ENCODE measurements around the gene MYCT1. TPM values are rescaled to one million over a fixed set of nuclear protein-coding genes. Genes with fewer than 3 reads are reported as not detected.
"Not testable (repeated sequence)": the region's sequence is repeated elsewhere in the genome, so short reads cannot be mapped to it uniquely, and the experiment has no call there.

The MYCT1 gene
- total and polyA plus RNA-seq, 3 experiments from 2014 or later = not detected

DNA sequence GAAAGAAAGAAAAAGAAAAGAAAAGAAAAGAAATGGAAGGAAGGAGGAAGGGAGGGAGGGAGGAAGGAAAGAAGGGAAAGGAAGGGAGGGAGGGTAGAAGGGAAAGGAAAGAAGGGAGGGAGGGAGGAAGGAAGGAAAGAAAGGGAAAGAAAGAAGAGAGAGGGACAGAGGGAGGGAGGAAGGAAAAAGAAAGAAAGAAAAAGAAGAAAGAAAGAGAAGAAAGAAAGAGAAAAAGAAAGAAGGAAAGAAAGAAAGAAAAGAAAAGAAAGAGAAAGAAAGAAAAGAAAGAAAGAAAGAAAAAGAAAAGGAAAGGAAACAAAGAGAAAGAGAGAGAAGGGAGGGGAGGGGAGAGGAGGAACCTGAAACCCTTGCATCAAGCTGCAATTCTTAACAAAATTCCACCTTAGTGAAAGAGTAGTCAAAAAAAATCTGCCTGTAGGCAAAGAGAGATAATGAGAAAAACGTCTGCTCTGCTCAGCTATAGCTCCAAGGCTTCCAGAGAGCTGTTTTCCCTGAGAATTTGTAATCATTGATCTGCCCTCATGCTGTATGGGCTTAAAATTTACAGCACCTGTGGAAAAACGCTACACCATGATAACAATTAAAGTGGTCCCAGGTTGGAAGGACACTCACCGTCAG, 16.7 kb upstream of the MYCT1 start:
- Histone ChIP-seq H3K4me1 (ENCODE audit: insufficient read depth, low read length) (no peaks in the 10 kb centered on the region), H3K9me3 (ENCODE audit: low read length) (no peaks in the 10 kb centered on the region), H3K4me3 (ENCODE audit: low read length) (no peak overlapping the region), H3K36me3 (ENCODE audit: insufficient read depth, low read length) (no peaks in the 10 kb centered on the region), H3K27ac (ENCODE audit: low read depth, low read length) (no peak overlapping the region), H3K27me3 (ENCODE audit: insufficient read depth, low read length, poor library complexity, severe bottlenecking) (no peaks in the 10 kb centered on the region)
- ChIA-PET POLR2A (no interaction called here), CTCF (no interaction called here)
- DNase-seq = no peak
- Mint-ChIP-seq H3K4me3 (no peak overlapping the region), H3K4me1 (no peaks in the 10 kb centered on the region), H3K9me3 (no peaks in the 10 kb centered on the region), H3K36me3 (no peaks in the 10 kb centered on the region), H3K27ac (no peak overlapping the region), H3K27me3 (peaks cover 10% of the 10 kb centered on the region in 2 donors)

- no peaks in the 10 kb centered on the region for H3K36me3 Mint-ChIP-seq
- Histone ChIP-seq H3K4me1 (ENCODE audit: insufficient read depth, low read length) (no peaks in the 10 kb centered on the region), H3K27me3 (ENCODE audit: insufficient read depth, low read length, poor library complexity, severe bottlenecking) (no peaks in the 10 kb centered on the region), H3K9me3 (ENCODE audit: low read length) (no peaks in the 10 kb centered on the region), H3K36me3 (ENCODE audit: insufficient read depth, low read length) (no peaks in the 10 kb centered on the region), H3K27ac (ENCODE audit: low read depth, low read length) (no peak overlapping the region), H3K4me3 (ENCODE audit: low read length) (no peak overlapping the region)
- no peak overlapping the region for H3K4me3 Mint-ChIP-seq
- peak overlapping the region in 1 of 8 donors; percentile 42 for H3K27ac Mint-ChIP-seq
- no peaks in the 10 kb centered on the region for H3K9me3 Mint-ChIP-seq
- H3K27me3 Mint-ChIP-seq = peaks cover 8 to 9% of the 10 kb centered on the region in 2 donors
- POLR2A ChIA-PET = no interaction called here
- CTCF ChIA-PET = no interaction called here
- H3K4me1 Mint-ChIP-seq = no peaks in the 10 kb centered on the region
- no peak for DNase-seq
Measured at GRCh38 chr6:152682141-152682540, 15.6 kb upstream of the MYCT1 start.

DNA sequence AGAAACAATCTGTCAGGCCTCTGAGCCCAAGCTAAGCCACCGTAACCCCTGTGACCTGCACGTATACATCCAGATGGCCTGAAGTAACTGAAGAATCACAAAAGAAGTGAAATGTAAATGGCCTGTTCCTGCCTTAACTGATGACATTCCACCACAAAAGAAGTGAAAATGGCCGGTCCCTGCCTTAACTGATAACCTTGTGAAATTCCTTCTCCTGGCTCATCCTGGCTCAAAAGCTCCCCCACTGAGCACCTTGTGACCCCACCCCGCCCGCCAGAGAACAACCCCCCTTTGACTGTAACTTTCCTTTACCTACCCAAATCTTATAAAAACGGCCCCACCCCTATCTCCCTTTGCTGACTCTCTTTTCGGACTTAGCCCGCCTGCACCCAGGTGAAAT, 14.8 kb upstream of the MYCT1 start:
- DNase-seq; POLR2A ChIA-PET; H3K4me1 ChIP-seq (ENCODE audit: insufficient read depth, low read length): not testable (repeated sequence)

DNA sequence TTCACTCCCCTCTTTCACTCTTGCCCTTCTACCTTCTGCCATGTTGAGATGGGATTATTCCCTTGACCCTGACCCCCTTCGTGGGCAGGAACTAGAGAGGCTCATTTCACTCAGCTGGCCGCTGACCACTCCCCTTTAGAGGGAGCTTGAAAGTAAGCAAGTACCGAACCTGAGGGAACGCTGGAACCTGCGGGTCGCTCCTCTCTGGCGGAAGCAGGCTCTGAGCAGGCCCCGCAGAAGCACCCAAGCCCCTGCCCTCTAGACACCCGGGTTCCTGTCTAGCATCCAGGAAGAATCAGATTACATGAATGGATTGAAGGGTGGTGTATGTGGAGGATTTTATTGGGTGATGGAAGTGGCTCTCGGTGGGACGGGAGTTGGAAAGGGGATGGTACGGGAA, 11.9 kb upstream of the MYCT1 start:
- DNase-seq = no peak
- no peak overlapping the region for H3K27ac ChIP-seq (ENCODE audit: low read depth, low read length)
- no peaks in the 10 kb centered on the region for H3K4me1 Mint-ChIP-seq
- no peaks in the 10 kb centered on the region for H3K36me3 ChIP-seq (ENCODE audit: insufficient read depth, low read length)
- no peaks in the 10 kb centered on the region for H3K9me3 Mint-ChIP-seq
- H3K4me1 ChIP-seq (ENCODE audit: insufficient read depth, low read length) = no peaks in the 10 kb centered on the region
- CTCF ChIA-PET = no interaction called here
- peaks cover 0 to 4% of the 10 kb centered on the region in 2 donors for H3K27me3 Mint-ChIP-seq
- no peak overlapping the region for H3K27ac Mint-ChIP-seq
- H3K36me3 Mint-ChIP-seq = no peaks in the 10 kb centered on the region
- H3K4me3 ChIP-seq (ENCODE audit: low read length) = no peak overlapping the region
- H3K4me3 Mint-ChIP-seq = no peak overlapping the region
- no peaks in the 10 kb centered on the region for H3K27me3 ChIP-seq (ENCODE audit: insufficient read depth, low read length, poor library complexity, severe bottlenecking)
- POLR2A ChIA-PET = no interaction called here
- no peaks in the 10 kb centered on the region for H3K9me3 ChIP-seq (ENCODE audit: low read length)

More for the DNA sequence above, 14.8 kb upstream of the MYCT1 start:
- H3K4me1 Mint-ChIP-seq; H3K27ac Mint-ChIP-seq; H3K9me3 ChIP-seq (ENCODE audit: low read length); H3K27me3 ChIP-seq (ENCODE audit: insufficient read depth, low read length, poor library complexity, severe bottlenecking); H3K4me3 ChIP-seq (ENCODE audit: low read length); H3K4me3 Mint-ChIP-seq; H3K27me3 Mint-ChIP-seq; H3K27ac ChIP-seq (ENCODE audit: low read depth, low read length); H3K9me3 Mint-ChIP-seq; H3K36me3 ChIP-seq (ENCODE audit: insufficient read depth, low read length); H3K36me3 Mint-ChIP-seq; CTCF ChIA-PET: not testable (repeated sequence)

DNA sequence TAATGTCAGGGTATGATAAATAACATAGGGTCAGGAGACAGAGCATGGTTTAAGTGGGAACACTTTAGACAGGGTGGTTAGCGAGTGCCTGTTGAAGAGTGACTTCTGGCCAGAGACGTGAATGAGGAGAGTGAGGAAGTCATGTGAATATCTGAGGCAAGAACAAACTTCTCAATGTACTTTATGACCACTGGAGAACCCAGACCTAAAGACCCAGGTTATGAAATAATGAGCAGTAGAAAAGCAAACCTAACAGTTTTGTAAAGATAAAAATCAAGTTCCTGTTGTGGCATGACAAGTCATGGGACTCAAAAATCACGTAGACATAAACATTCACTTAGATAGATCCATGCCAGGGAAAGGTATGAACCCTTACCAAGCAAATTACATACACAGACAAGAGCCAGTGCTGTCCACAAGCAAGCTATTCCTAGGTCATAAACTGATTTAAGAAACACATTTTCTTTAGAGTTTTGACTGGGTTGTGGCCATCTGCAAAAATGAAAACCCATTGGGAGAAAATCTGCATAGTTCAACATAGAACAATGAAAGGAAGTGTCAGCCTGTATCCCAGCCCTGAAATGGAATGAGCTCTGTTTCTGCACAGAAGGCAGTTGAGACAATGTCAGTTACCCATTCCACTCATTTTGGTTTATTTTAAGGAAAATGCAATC, 2.2 kb upstream of the MYCT1 start:
- Histone ChIP-seq H3K4me1 (ENCODE audit: insufficient read depth, low read length) (no peaks in the 10 kb centered on the region), H3K27ac (ENCODE audit: low read depth, low read length) (no peak overlapping the region), H3K9me3 (ENCODE audit: low read length) (no peaks in the 10 kb centered on the region), H3K4me3 (ENCODE audit: low read length) (no peak overlapping the region), H3K36me3 (ENCODE audit: insufficient read depth, low read length) (no peaks in the 10 kb centered on the region), H3K27me3 (ENCODE audit: insufficient read depth, low read length, poor library complexity, severe bottlenecking) (no peaks in the 10 kb centered on the region)
- no peaks in the 10 kb centered on the region for H3K9me3 Mint-ChIP-seq
- CTCF ChIA-PET = no interaction called here
- H3K27ac Mint-ChIP-seq = no peak overlapping the region
- DNase-seq = no peak
- no peaks in the 10 kb centered on the region for H3K36me3 Mint-ChIP-seq
- H3K4me3 Mint-ChIP-seq = no peak overlapping the region
- H3K27me3 Mint-ChIP-seq = peaks cover 16 to 32% of the 10 kb centered on the region in 2 donors
- POLR2A ChIA-PET = no interaction called here
- H3K4me1 Mint-ChIP-seq = no peaks in the 10 kb centered on the region

DNA sequence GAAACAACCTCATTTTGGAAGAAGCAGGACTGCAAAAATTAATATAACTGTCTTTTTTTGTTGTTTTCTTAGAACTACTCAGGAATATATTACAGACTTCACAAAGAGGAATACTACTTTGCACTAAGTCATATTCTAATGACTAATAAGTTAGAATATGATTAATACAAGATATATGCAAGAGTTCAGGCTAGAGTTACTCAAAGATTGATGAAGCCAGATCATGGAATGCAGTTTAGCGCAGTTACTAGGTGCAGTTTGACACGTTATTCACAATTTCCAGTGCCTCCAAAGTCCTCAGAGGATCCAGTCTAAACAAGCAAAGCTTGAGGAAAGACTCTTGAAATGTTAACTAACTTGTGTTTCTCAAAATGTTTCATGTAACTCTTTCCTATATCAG, 1.2 kb upstream of the MYCT1 start:
- H3K27ac Mint-ChIP-seq = no peak overlapping the region
- H3K4me1 Mint-ChIP-seq = peaks cover 0 to 3% (median 0%) of the 10 kb centered on the region in 3 donors
- Histone ChIP-seq H3K27ac (ENCODE audit: low read depth, low read length) (no peak overlapping the region), H3K9me3 (ENCODE audit: low read length) (no peaks in the 10 kb centered on the region), H3K4me3 (ENCODE audit: low read length) (no peak overlapping the region), H3K27me3 (ENCODE audit: insufficient read depth, low read length, poor library complexity, severe bottlenecking) (no peaks in the 10 kb centered on the region), H3K36me3 (ENCODE audit: insufficient read depth, low read length) (no peaks in the 10 kb centered on the region), H3K4me1 (ENCODE audit: insufficient read depth, low read length) (no peaks in the 10 kb centered on the region)
- H3K4me3 Mint-ChIP-seq = no peak overlapping the region
- POLR2A ChIA-PET = no interaction called here
- H3K27me3 Mint-ChIP-seq = peaks cover 19 to 42% of the 10 kb centered on the region in 2 donors
- H3K9me3 Mint-ChIP-seq = no peaks in the 10 kb centered on the region
- CTCF ChIA-PET = no interaction called here
- DNase-seq = no peak
- no peaks in the 10 kb centered on the region for H3K36me3 Mint-ChIP-seq

GRCh38 chr6:152698692-152699091, 995 bp downstream of the MYCT1 start:
- no peaks in the 10 kb centered on the region for H3K36me3 ChIP-seq (ENCODE audit: insufficient read depth, low read length)
- Mint-ChIP-seq H3K4me3 (no peak overlapping the region), H3K27me3 (peaks cover 17 to 40% of the 10 kb centered on the region in 2 donors), H3K4me1 (peaks cover 0 to 3% (median 0%) of the 10 kb centered on the region in 3 donors), H3K9me3 (no peaks in the 10 kb centered on the region), H3K27ac (no peak overlapping the region), H3K36me3 (no peaks in the 10 kb centered on the region)
- no peaks in the 10 kb centered on the region for H3K4me1 ChIP-seq (ENCODE audit: insufficient read depth, low read length)
- POLR2A ChIA-PET = no interaction called here
- H3K27me3 ChIP-seq (ENCODE audit: insufficient read depth, low read length, poor library complexity, severe bottlenecking) = no peaks in the 10 kb centered on the region
- CTCF ChIA-PET = no interaction called here
- no peak overlapping the region for H3K4me3 ChIP-seq (ENCODE audit: low read length)
- DNase-seq = no peak
- H3K9me3 ChIP-seq (ENCODE audit: low read length) = no peaks in the 10 kb centered on the region
- no peak overlapping the region for H3K27ac ChIP-seq (ENCODE audit: low read depth, low read length)

DNA sequence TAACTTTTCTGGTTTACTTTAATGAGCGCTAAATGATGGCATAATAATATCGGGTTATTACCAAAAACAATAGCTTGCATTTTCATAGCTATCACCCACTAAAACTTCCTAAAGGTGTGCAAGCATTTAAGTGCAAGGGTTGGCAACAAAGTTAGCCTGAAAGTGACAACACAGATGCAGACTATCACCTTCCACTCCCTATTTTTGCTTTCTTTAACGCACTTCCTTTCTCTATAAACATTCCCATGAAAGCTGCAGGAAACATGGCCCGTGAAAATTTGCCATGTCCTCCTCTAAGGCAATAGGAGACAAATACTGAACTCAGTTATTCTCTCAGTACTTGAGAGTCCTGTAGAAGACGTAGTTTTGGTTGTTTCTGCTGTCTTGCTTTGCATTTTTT, 2.7 kb downstream of the MYCT1 start:
- no peaks in the 10 kb centered on the region for H3K27me3 ChIP-seq (ENCODE audit: insufficient read depth, low read length, poor library complexity, severe bottlenecking)
- H3K36me3 Mint-ChIP-seq = no peaks in the 10 kb centered on the region
- no peak overlapping the region for H3K4me3 ChIP-seq (ENCODE audit: low read length)
- no peak overlapping the region for H3K4me3 Mint-ChIP-seq
- no peak overlapping the region for H3K27ac ChIP-seq (ENCODE audit: low read depth, low read length)
- no peaks in the 10 kb centered on the region for H3K9me3 Mint-ChIP-seq
- no peaks in the 10 kb centered on the region for H3K4me1 ChIP-seq (ENCODE audit: insufficient read depth, low read length)
- CTCF ChIA-PET = no interaction called here
- H3K27ac Mint-ChIP-seq = no peak overlapping the region
- POLR2A ChIA-PET = no interaction called here
- peaks cover 11 to 35% of the 10 kb centered on the region in 2 donors for H3K27me3 Mint-ChIP-seq
- H3K4me1 Mint-ChIP-seq = peaks cover 0 to 3% (median 0%) of the 10 kb centered on the region in 3 donors
- H3K36me3 ChIP-seq (ENCODE audit: insufficient read depth, low read length) = no peaks in the 10 kb centered on the region
- DNase-seq = no peak
- H3K9me3 ChIP-seq (ENCODE audit: low read length) = no peaks in the 10 kb centered on the region
